GM21825 (cell line): ENCODE results near the gene KRAS.

ENCODE experiments used
- ATAC-seq: cut with Tn5 transposase; IDR thresholded peaks from one replicate; pipeline ENCODE4 v1.9.1; 2021; ENCODE audit warnings: mild to moderate bottlenecking, moderate library complexity; ENCODE audit not compliant: unreplicated experiment

KRAS gene

GRCh38 chr12:25256826-25257225 lies 6.1 kb upstream of the KRAS start:
- no peak for ATAC-seq

DNA sequence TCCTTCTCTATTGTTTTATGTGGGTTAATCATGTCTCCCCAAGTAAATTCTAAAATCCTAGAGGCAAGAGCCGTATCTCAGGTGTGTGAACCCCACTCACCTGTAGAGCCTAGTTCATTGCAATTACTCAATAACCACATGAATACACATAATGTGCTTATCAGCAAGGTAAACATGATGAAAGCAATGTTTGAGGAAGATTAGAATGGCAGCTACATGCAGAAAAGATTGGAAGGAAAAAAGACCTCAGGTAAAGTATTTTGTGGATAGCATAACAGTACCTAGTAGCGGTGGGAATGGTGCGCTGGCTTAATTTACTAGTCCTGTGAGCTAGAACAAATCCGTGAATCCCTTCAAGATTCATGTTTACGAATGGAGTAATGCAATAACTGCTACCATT lies 5.3 kb upstream of the KRAS start:
- no peak for ATAC-seq

GRCh38 chr12:25254271-25254880 lies 3.6 kb upstream of the KRAS start:
- ATAC-seq = no peak

DNA sequence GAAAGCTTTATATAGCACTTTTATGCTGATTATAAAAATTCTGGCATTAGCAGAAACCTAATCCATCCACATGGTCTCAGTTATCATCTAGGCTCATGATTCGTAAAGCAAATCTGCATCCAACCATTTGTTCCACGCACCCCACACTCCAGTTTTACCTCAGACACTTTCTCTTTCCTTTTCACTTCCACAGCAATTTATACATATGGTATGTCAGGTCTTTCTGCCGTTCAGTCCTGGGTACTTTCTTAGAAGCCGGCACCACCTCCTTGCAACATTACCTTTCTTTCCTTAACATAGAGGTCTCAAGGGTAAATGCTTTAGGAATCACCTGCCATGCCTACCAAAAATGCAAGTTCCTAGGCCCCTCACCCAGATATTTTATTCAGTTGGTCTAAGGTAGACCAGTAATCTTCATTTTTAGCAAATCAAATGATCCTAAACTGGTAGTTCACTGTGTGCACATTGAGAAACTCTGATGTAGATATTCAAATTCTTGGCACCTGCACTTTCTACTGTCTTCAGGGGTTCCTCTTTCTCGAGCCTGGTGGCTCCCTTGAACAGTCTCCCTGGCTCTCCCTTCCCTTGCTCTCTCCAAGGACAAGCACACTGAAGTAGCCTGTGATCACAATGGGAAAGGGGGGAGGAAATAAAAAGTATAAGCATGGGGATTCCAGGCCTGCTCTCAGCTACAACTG lies 2.8 kb upstream of the KRAS start:
- ATAC-seq = no peak

- no peak for ATAC-seq
These were observed 2.2 kb upstream of the KRAS start for GRCh38 chr12:25252946-25253345.

GRCh38 chr12:25251769-25252168 lies 1.0 kb upstream of the KRAS start:
- no peak for ATAC-seq

- peak; percentile 34 for ATAC-seq
These were observed 594 bp downstream of the KRAS start for GRCh38 chr12:25249931-25250738.

GRCh38 chr12:25248732-25249131 lies 2.0 kb downstream of the KRAS start:
- no peak for ATAC-seq

- ATAC-seq = no peak
These were observed 2.6 kb downstream of the KRAS start for GRCh38 chr12:25248137-25248536.

- no peak for ATAC-seq
These were observed 5.2 kb downstream of the KRAS start for GRCh38 chr12:25245491-25245890.

GRCh38 chr12:25243680-25243990 lies 7.1 kb downstream of the KRAS start:
- ATAC-seq = no peak

DNA sequence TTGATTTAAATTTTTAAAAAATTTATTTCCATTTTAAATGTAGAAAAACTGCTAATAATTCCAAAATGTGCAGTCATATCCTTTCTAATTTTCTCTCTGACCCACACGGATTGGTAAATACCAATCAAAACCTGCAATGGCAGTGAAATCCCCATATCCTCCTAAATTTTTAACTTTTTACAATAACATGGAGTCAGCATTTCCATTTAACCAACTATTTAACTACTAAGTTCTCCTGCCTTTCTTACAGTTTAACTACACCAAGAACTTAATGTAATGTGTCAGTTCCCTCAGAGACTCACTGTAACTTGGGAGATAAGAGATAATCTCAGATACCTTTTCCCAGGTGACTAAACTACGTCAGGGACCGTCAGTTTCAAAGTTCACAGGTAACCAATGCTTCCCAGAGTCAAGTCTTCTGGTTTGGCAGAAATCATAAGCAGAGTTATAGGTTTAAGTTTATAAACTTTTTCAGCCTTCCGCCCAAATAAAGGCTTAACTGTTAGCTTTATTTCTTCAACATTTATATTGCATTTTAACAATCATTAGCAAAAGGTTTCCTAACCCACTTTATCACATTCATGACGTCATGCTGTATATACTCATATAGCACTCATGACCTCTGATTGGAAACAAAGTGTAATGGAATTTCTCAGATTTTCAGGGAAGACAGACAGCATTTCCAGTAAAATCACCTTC lies 7.6 kb downstream of the KRAS start:
- no peak for ATAC-seq

DNA sequence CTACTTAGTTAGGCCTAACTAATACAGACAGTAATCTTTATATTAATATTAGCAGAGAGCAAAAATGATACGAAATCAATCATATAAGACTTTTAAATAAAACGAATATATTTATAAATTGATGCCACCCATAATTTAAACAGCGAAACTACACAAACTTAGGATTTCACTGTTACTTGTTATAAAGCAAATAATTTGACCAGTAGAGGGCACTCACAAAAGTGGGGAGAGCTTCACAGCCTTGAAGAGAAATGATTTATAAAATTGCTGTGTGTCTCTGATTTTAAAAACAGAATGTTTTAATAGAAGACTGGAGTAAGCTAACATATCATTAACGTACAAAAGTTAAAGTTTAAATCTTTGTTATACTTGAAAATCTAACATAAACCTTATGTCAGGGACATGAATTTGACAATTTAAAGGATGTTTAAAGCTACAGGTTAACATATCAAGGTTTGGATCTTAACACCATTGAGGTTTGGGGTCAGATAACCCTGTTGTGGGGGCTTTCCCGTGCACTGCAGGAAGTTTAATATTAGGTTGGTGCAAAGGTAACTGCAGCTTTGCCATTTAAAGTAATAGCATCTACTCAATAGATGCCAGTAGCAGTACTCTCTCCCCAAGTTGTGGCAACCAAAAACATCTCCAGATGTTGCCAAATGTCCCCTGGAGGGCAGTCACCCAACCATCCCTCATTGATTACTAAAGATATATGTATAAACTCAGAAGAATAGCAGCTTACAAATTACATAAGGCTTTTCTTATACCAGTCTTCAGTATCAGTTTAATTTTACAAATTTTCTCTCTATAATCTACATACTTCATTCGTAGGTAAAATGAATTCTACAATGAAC lies 9.3 kb downstream of the KRAS start:
- ATAC-seq = no peak

DNA sequence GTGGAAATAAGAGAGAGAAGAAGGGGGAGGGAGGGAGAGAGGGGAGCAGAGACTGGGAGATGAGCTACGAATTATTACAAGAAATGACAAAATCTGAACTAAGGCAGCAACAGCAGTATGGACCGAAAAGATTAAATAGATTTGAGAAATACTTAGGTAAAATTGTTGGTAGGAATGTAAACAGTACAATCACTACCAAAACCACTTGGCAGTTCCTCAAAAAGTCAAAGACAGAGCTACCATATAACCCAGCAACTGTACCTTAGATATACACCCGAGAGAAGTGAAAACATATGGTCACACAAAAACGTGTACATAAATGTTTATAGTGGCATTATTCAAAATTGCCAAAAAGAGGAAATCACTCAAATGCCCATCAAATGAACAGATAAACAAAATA lies 14.1 kb downstream of the KRAS start:
- ATAC-seq = no peak

DNA sequence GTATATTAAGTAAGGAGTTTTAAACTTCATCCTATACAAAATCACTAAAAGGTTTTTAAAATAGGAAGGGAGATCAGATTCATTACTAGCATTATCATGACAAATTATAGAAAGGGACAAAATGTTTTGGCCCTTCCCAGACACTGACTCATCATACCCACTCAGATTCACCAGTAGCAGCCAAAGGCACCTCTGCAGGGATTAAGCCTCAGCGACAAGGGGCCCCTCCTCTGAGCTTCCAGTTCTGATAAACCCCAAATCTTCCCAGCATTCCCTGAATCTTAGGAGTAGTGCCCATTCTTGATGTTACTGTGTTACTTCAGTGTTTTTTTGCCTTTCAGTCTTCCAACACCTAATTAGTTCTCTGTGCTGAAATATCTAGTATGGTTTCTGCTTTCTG lies 14.5 kb downstream of the KRAS start:
- ATAC-seq = no peak

DNA sequence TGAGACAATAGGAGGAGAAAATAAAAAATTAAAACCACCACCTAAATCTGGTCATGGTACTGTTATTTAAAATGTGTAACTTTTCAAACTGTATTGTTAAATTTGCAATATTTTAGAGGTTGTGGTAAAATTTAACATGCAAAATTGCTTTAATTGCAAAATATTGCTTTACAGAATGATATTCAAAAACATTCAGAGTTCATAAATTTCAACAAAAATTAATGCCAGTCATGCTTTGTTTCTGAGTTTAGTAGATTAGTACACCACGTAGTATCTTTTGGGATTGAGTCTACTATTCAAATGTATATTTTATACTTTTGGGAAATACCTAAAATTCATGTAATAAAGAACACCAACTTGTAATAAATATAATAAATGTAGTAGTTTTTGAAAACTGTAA lies 37.4 kb downstream of the KRAS start:
- no peak for ATAC-seq

- no peak for ATAC-seq
These were observed 42.2 kb downstream of the KRAS start for GRCh38 chr12:25208554-25208953.

GRCh38 chr12:25207846-25208245 lies 42.9 kb downstream of the KRAS start:
- no peak for ATAC-seq

DNA sequence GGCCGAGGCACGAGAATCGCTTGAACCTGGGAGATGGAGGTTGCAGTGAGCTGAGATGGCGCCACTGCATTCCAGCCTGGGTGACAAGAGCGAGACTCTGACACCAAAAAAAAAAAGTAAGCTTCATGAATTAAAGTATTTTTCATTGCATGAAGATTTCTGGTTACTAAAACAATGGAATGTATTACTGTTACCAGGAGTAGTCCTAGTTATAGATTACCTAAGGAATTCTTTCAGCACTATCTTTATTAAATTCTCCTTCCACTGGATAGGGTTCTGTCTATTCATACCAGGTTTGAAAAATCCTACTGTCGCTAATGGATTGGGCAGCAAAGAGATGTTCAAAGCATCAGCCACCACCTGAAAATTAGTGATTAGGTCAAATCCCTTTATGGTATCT lies 43.3 kb downstream of the KRAS start:
- no peak for ATAC-seq

GRCh38 chr12:25202137-25202536 lies 48.6 kb downstream of the KRAS start:
- ATAC-seq = no peak

DNA sequence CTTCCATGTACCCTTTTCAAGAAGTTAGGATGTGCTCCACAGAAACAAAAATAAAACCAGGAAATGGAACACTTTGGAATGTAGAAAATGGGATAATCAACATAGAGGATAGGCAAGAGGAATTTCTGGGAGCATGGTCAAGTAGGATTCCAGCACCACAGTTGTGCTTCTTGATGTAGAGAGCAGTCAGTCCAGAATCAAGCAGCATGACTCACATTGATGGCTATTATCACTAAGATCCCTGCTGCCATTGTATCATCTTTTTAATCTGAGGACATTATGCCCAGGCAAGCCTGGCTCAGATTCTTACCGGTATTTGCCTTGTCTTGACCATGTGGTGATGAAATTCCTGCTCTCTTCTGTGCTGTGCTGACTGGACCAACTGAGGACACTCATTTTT lies 50.0 kb downstream of the KRAS start:
- no peak for ATAC-seq
